Hematopoietic multipotent progenitor cell treated with erythropoietin and hydrocortisone succinate and interleukin-3 and kit ligand, for 15 days (in vitro differentiated cells): ENCODE data around the gene IP6K1.

Experiments
- DNase-seq: peaks from one replicate; pipeline ENCODE4 v3.0.0-alpha.2; 2015; ENCODE audit warnings: low spot score

The IP6K1 gene

GRCh38 chr3:49723628-49724551 is 62.5 kb downstream of the IP6K1 start, which contains the start of gene GMPPB:
TSS of gene GMPPB (minus strand) at chr3:49723951. CDS start at chr3:49723726, 225 bp downstream.
- peak; percentile 94 for DNase-seq

GRCh38 chr3:49723296-49723627 is 63.1 kb downstream of the IP6K1 start:
- peak; percentile 61 for DNase-seq

GRCh38 chr3:49722896-49723295 is 63.4 kb downstream of the IP6K1 start:
- DNase-seq = no peak

DNA sequence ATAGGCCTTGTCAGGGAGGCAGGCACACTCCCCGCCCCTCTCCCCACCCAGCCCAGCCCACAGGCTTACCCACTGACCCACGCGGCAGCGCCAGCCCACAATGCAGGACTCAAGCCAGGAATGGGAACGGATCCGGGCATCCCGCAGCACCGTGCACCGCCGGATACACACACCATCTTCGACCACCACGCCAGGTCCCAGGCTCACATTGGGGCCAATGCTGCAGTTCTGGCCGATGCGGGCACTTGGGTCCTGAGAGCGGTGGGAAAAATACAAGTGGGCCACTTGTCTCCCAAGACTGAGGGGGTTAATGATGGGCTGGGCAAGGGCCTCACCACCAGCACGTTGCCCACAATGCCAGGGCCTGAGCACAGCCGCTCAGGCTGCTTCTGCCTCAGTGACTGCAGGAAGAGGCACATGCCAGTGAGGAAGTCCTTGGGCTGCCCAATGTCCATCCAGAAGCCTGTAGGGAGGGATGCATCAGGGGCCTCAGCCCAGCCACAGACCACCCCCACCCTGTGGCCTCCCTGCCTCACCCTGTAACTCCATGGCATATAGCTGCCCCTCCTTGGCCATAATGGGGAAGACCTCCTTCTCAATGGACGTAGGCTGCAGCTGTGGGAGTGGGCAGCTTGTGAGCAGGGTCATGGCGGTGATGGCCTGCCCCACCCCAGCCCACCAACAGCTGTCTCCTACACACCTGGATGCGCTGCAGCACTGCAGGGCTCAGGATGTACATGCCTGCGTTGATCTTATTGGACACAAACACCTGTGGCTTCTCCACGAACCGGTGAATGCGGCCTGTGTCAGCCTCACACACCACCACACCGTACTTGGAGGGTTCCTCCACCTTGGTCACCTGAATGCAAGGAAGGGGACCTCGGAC is 64.2 kb downstream of the IP6K1 start:
- DNase-seq = no peak

GRCh38 chr3:49721596-49721895 is 64.8 kb downstream of the IP6K1 start:
- no peak for DNase-seq

DNA sequence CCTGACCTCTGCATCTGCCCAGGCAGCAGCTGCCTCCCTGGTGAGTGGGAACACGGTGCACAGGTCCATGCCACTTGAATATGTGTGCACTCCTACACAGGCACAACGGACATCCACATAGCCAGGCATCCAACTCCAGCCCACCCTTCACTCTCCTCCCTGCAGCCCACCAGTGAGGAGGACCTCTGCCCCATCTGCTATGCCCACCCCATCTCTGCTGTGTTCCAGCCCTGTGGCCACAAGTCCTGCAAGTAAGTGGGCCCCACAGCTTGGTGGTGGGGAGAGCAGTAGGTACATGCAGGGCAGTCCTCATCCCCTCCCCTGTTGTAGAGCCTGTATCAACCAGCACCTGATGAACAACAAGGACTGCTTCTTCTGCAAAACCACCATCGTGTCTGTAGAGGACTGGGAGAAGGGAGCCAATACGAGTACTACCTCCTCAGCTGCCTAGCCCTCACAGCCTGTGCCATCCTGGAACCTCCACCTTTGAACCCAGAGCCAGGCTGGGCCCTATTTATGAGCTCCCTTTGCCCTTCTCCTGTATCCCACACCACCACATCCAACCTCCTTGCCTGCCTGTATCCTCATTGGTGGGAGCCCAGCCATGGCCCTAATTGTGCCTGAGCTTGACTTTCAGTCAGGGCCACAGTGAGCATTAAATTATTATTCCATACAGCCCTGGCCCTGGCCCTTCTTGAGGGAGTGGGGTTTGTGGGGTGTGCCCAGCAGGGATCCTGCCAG is 65.3 kb downstream of the IP6K1 start:
- no peak for DNase-seq

DNA sequence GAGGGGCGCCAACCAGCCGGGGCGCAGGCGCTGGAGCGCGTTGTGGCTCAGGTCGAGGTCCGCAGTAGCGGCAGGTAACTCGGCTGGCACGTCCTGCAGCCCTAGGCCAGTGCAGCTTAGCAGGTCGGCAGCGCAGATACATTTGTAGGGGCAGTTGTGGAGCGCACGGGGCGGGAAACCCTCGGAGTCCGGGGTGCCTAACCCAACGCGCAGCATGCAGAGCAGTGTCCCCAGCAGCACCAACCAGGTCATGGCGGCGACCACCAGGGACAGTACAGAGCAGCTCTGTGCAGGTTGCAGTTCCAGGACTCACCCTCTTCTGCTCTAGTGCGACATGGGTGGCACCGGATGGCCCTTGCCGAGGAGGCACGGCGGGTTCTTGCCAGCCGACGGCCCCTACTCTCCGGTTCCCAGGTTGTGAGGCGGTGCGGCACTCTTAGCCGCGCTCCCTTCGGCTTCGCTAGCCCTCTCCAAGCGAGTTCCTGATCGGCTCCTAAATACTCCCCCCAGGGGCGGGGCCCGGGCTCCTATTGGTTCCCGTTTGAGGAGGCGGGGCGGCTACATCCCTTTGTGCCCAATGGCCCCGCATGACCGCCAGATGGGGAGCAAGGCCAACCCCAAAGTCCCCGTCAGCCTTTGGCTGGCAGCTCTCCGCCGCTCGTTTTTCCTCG is 67.0 kb downstream of the IP6K1 start, which contains the start of gene AMIGO3:
TSS of gene AMIGO3 (minus strand) at position 471 of the 671 bp plus-strand sequence. CDS start at position 252, 219 bp downstream.
- peak; percentile 90 for DNase-seq

- DNase-seq = no peak
Observed at GRCh38 chr3:49718858-49719213, 67.5 kb downstream of the IP6K1 start.

DNA sequence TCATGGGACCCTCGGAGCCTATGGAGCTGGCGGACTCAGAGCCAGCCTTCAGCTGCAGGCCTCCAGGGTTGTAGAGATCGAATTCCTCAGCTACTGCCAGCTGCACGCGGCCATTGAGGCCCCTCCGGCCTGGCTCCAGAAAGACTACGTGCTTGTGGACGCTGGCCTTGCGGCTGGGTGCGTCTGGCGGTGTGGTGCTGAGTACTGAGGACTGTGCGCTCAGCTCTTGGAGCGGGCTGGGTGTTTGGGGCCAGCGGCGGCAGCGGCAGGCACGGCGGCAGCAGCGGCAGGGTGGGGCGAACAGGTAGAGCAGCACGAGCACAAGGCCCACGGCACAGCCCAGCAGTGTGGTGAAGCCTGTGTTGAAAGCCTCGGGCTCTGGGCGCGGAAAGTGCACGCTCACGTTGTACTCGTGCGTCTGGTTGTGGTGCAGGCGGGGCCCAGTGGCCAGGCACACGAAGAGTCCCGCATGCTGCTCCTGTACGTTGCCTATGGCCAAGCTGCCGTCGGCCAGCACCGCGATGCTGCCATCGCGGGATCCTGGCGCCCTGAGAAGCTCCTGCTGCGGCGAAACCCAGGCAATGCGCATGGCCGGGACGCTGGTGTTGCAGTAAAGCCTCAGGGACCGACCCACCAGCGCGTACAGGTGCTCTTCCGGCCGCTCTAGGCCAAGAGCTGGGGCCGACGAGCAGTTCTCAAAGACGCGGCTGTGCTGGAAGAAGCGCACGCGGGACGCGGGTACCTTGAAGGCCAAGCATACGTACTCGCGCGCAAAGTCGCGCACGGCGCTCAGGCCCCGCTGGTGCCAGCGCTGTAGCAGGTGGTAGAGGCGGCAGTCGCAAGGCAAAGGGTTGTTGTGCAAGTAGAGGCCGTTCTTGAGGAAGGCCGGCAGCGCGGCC is 68.1 kb downstream of the IP6K1 start:
- DNase-seq = no peak

GRCh38 chr3:49717211-49717958 is 69.0 kb downstream of the IP6K1 start:
- DNase-seq = no peak

- no peak for DNase-seq
Observed at GRCh38 chr3:49716691-49717210, 69.6 kb downstream of the IP6K1 start.

- no peak for DNase-seq
Observed at GRCh38 chr3:49716169-49716568, 70.2 kb downstream of the IP6K1 start.

- no peak for DNase-seq
Observed at GRCh38 chr3:49715611-49716121, 70.7 kb downstream of the IP6K1 start.

DNA sequence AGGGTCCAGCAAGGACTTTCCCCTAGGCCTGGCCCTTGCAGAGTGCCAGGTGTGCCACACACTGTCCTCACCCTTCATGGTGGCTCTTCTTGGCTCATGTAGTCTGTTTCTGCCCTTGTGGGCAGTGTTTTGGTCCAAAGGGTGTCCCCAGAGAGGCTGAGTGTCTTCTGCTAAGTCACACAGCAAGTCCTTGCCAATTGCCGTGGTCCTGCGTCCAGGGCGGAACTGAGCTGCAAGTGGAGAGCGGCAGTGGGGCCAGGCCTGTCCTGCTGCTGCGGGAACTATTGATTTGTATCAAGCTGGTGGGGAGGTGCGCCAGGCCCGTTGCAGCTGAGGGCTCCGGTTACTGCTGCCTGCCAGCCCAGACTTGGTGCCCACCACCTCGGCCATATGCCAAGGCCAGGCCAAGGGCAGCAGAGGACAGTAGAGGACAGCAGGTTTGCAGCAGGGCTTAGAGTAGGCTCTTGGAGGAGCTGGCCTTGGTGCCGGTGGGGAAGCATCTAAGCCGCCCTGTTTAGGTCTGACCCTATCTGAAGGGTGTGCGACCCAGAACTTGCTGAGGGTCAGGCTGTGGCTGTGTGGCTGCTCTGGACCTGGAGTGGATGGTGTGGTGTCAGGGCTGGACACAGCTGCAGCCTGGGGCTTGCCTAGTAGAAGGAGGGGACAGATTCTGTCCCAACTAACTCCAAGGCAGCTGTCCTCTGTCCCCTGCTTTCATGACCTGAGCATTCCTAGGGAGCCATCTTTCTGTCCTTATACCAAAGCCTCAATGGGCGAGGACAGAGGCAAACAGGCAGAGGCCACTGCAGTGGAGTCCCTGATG is 71.4 kb downstream of the IP6K1 start:
- DNase-seq = no peak

DNA sequence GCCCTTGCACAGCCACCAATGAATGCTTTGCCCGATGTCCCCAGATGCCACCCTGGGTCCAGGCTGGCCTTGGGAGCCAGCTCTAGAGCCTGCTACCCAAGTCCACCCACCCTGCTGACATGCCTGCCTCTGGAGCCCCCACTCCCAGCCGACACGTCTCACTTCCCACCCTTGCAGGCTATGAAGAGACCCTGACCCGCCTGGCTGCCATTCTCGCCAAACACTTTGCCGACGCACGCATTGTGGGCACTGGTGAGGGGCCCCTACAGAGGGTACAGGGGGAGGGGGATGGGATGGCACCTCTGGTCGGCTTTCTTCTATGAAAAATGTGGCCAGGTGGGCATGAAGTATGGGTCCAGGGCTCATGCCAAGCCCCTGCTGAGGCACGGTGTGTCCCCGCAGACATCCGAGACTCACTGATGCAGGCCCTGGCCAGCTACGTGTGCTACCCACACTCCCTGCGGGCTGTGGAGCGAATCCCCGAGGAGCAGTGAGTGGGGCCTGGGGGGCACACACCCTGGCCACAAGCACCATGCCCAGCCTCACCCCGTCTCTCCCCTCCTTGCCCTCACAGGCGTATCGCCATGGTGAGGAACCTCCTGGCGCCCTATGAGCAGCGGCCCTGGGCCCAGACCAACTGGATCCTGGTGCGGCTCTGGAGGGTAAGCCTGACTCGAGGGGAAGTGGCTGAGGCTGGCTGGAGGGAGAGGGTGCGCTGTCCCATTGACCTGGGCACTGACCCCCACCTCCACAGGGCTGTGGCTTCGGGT is 72.8 kb downstream of the IP6K1 start:
- no peak for DNase-seq

- no peak for DNase-seq
Observed at GRCh38 chr3:49712631-49713317, 73.6 kb downstream of the IP6K1 start.

- no peak for DNase-seq
Observed at GRCh38 chr3:49712166-49712565, 74.2 kb downstream of the IP6K1 start.
